ENCODE measurements around the gene MED27.
"Not testable (repeated sequence)": the region's sequence is repeated elsewhere in the genome, so short reads cannot be mapped to it uniquely, and the experiment has no call there.

Gene MED27

GRCh38 chr9:132074736-132075135, 4.9 kb downstream of the MED27 start:
- FAIRE-seq, result no peak

GRCh38 chr9:132071847-132072507, 7.7 kb downstream of the MED27 start:
- no peak for FAIRE-seq

GRCh38 chr9:132069046-132069898, 10.4 kb downstream of the MED27 start:
- no peak for FAIRE-seq

- FAIRE-seq, result no peak
Observed at GRCh38 chr9:132068605-132069004, 11.1 kb downstream of the MED27 start.

- FAIRE-seq, result no peak
Observed at GRCh38 chr9:132066511-132066910, 13.2 kb downstream of the MED27 start.

- no peak for FAIRE-seq
Observed at GRCh38 chr9:132066057-132066456, 13.6 kb downstream of the MED27 start.

- FAIRE-seq, result no peak
Observed at GRCh38 chr9:132063281-132063680, 16.4 kb downstream of the MED27 start.

GRCh38 chr9:132062806-132063205, 16.9 kb downstream of the MED27 start:
- no peak for FAIRE-seq

GRCh38 chr9:132061526-132061925, 18.1 kb downstream of the MED27 start:
- FAIRE-seq, result no peak

GRCh38 chr9:132059361-132059760, 20.3 kb downstream of the MED27 start:
- FAIRE-seq, result no peak

GRCh38 chr9:132058226-132058625, 21.4 kb downstream of the MED27 start:
- FAIRE-seq, result not testable (repeated sequence)

GRCh38 chr9:132056717-132057560, 22.7 kb downstream of the MED27 start:
- FAIRE-seq, result no peak

GRCh38 chr9:132055756-132056155, 23.9 kb downstream of the MED27 start:
- FAIRE-seq, result no peak

- no peak for FAIRE-seq
Observed at GRCh38 chr9:132054024-132054423, 25.6 kb downstream of the MED27 start.

- FAIRE-seq, result no peak
Observed at GRCh38 chr9:132049900-132050299, 29.8 kb downstream of the MED27 start.

GRCh38 chr9:132049323-132049882, 30.3 kb downstream of the MED27 start:
- FAIRE-seq, result no peak

GRCh38 chr9:132048201-132048600, 31.5 kb downstream of the MED27 start:
- FAIRE-seq, result no peak

GRCh38 chr9:132046456-132046855, 33.2 kb downstream of the MED27 start:
- FAIRE-seq, result no peak

GRCh38 chr9:132044176-132044875, 35.3 kb downstream of the MED27 start:
- FAIRE-seq, result no peak

GRCh38 chr9:132043708-132044107, 36.0 kb downstream of the MED27 start:
- no peak for FAIRE-seq

- no peak for FAIRE-seq
Observed at GRCh38 chr9:132042324-132042723, 37.3 kb downstream of the MED27 start.

- FAIRE-seq, result no peak
Observed at GRCh38 chr9:132041798-132042197, 37.9 kb downstream of the MED27 start.

All from TTC549 (cell line).